SK-N-SH (cell line): ENCODE measurements around the gene EXOC8.

Source experiments
- CHD2 ChIP-seq: fragments of 150-350 bp; IDR thresholded peaks from 2 replicates; pipeline ENCODE4 v1.6.1; 2018; ENCODE audit warnings: low read length; ENCODE audit not compliant: partially characterized antibody
- CTCF ChIP-seq: fragments of 200-600 bp; sonication (generic); IDR thresholded peaks from 2 replicates; pipeline ENCODE4 v1.6.1; 2017; ENCODE audit warnings: antibody characterized with exemption, mild to moderate bottlenecking, moderate library complexity
- EZH2phosphoT487 ChIP-seq: fragments of 200-600 bp; sonication (generic); IDR thresholded peaks from 2 replicates; pipeline ENCODE4 v1.6.1; 2017; ENCODE audit warnings: low read depth, mixed run types, mild to moderate bottlenecking, antibody characterized with exemption, moderate library complexity, borderline replicate concordance
- FOXM1 ChIP-seq: IDR thresholded peaks from 2 replicates; pipeline ENCODE4 v1.4.0; 2012; ENCODE audit warnings: low read depth, mild to moderate bottlenecking
- MAX ChIP-seq: IDR thresholded peaks from 2 replicates; pipeline ENCODE4 v1.4.0; 2012; ENCODE audit warnings: low read depth
- MEF2A ChIP-seq: IDR thresholded peaks from 2 replicates; pipeline ENCODE4 v1.4.0; 2012; ENCODE audit warnings: low read depth, borderline replicate concordance
- MXI1 ChIP-seq: IDR thresholded peaks from 2 replicates; pipeline ENCODE4 v1.6.1; 2012; ENCODE audit warnings: mild to moderate bottlenecking, low read depth, low read length, improper control_type of control experiment
- NFIC ChIP-seq: IDR thresholded peaks from 2 replicates; pipeline ENCODE4 v1.4.0; 2012; ENCODE audit warnings: borderline replicate concordance
- NRF1 ChIP-seq: IDR thresholded peaks from 2 replicates; pipeline ENCODE4 v1.6.1; 2012; ENCODE audit warnings: low read depth, mild to moderate bottlenecking, low read length
- REST ChIP-seq: IDR thresholded peaks from 2 replicates; pipeline ENCODE4 v1.6.1; 2012; ENCODE audit warnings: mild to moderate bottlenecking, low read depth, low read length, moderate library complexity
- SMC3 ChIP-seq: IDR thresholded peaks from 2 replicates; pipeline ENCODE4 v1.6.1; 2012; ENCODE audit warnings: low read depth, low read length, improper control_type of control experiment
- ZBTB33 ChIP-seq: IDR thresholded peaks from 2 replicates; pipeline ENCODE4 v1.4.0; 2012; ENCODE audit warnings: low read depth, borderline replicate concordance

GRCh38 chr1:231301990-231302389 is 35.7 kb downstream of the EXOC8 start:
- TF ChIP-seq MAX = no peak
- no peak for TF ChIP-seq ZBTB33
- no peak for TF ChIP-seq NRF1
- no peak for TF ChIP-seq CTCF
- TF ChIP-seq FOXM1 = no peak
- TF ChIP-seq REST = no peak
- no peak for TF ChIP-seq CHD2
- TF ChIP-seq MEF2A = no peak
- no peak for TF ChIP-seq MXI1
- no peak for TF ChIP-seq NFIC
- no peak for TF ChIP-seq SMC3
- TF ChIP-seq EZH2phosphoT487 = no peak
